HG03575 (cell line): Measurements from ENCODE around the gene TMPRSS13.
"Not testable (repeated sequence)": the region's sequence is repeated elsewhere in the genome, so short reads cannot be mapped to it uniquely, and the experiment has no call there.

Experiments
- ATAC-seq: cut with Tn5 transposase; IDR thresholded peaks from one replicate; pipeline ENCODE4 v1.9.1; 2021; ENCODE audit not compliant: unreplicated experiment, insufficient number of reproducible peaks, low FRiP score; ENCODE audit errors: extremely low read depth

The TMPRSS13 gene

GRCh38 chr11:117953024-117953671, 23.9 kb upstream of the TMPRSS13 start:
- no peak for ATAC-seq

- no peak for ATAC-seq
These were observed 22.1 kb upstream of the TMPRSS13 start for GRCh38 chr11:117950993-117951961.

GRCh38 chr11:117950301-117950700, 21.1 kb upstream of the TMPRSS13 start:
- ATAC-seq = no peak

GRCh38 chr11:117949062-117949461, 19.9 kb upstream of the TMPRSS13 start:
- ATAC-seq = no peak

- not testable (repeated sequence) for ATAC-seq
These were observed 19.3 kb upstream of the TMPRSS13 start for GRCh38 chr11:117948466-117948865.

- ATAC-seq = not testable (repeated sequence)
These were observed 18.5 kb upstream of the TMPRSS13 start for GRCh38 chr11:117947751-117948150.

GRCh38 chr11:117946842-117947526, 17.8 kb upstream of the TMPRSS13 start:
- no peak for ATAC-seq

GRCh38 chr11:117946156-117946841, 17.1 kb upstream of the TMPRSS13 start:
- no peak for ATAC-seq

GRCh38 chr11:117945047-117945810, 16.0 kb upstream of the TMPRSS13 start:
- no peak for ATAC-seq

- ATAC-seq = no peak
These were observed 15.4 kb upstream of the TMPRSS13 start for GRCh38 chr11:117944554-117944953.

GRCh38 chr11:117941976-117942654, 12.9 kb upstream of the TMPRSS13 start:
- no peak for ATAC-seq

GRCh38 chr11:117941163-117941707, 12.0 kb upstream of the TMPRSS13 start:
- ATAC-seq = no peak

GRCh38 chr11:117940736-117941135, 11.5 kb upstream of the TMPRSS13 start:
- no peak for ATAC-seq

- ATAC-seq = no peak
These were observed 7.8 kb upstream of the TMPRSS13 start for GRCh38 chr11:117936973-117937372.

- ATAC-seq = no peak
These were observed 5.5 kb upstream of the TMPRSS13 start for GRCh38 chr11:117934526-117935307.

GRCh38 chr11:117933930-117934329, 4.7 kb upstream of the TMPRSS13 start:
- no peak for ATAC-seq

- ATAC-seq = no peak
These were observed 4.3 kb upstream of the TMPRSS13 start for GRCh38 chr11:117933475-117933874.
